Cardiac septum (tissue), 1 donor: Measurements from ENCODE around the gene WDR44. TPM values are rescaled to one million over a fixed set of nuclear protein-coding genes. Genes with fewer than 3 reads are reported as not detected.
A peak's percentile ranks its signal among the peaks of the same experiment; 100 is the strongest.

Source experiments
- microRNA-seq: library from miRNA; unstranded; fragments of <30 nt; microRNA quantifications from one replicate; pipeline ENCODE4 v1.2.0, GENCODE V29; 2020
- total RNA-seq: library from RNA; stranded (reverse); fragmentation: NEBNext Ultra II Directional; extraction: Animal tissue kit (Norgen Biotek cat#: 25700); gene quantifications from one replicate; pipeline ENCODE4 v1.2.1, GENCODE V29; 2021
- donor health status: DM: no; HTN: no; CAD: no.

WDR44 gene
- total RNA-seq, 1 donor from 2014 or later, result 13.5 TPM

Small RNA genes within 50 kb of the gene (microRNA-seq; reads per million reads assigned to microRNA genes)
- gene MIR1277, result 15.1 reads per million, percentile 30 among the genes with 10 or more reads in this experiment

Other genes with a start within 250 kb of the WDR44 start
- gene KLHL13, start 229.3 kb upstream of the WDR44 start, total RNA-seq, result 15.5 TPM
- 3.8 TPM for gene DOCK11, start 149.7 kb downstream of the WDR44 start, total RNA-seq